Thoracic aorta (tissue), 2 donors: ENCODE data around the gene ARL4C. TPM values are rescaled to one million over a fixed set of nuclear protein-coding genes. Genes with fewer than 3 reads are reported as not detected.

Experiments used
- ATAC-seq: fragments of 150-250 bp; one replicate; pipeline ENCODE4 v1.8.0; 2017; ENCODE audit warnings: low read depth; ENCODE audit not compliant: insufficient number of reproducible peaks, low FRiP score
- DNase-seq: peaks from one replicate; pipeline ENCODE4 v3.0.0-alpha.2; 2020; ENCODE audit warnings: low spot score
- H3K27ac ChIP-seq, 2 donors: fragments of 200-600 bp; sonication (generic); 1 replicate in 1 of 2; 2 replicates in 1 of 2; pipeline ENCODE4 v1.5.1; 2016; ENCODE audit warnings: mild to moderate bottlenecking in 2 of 2, moderate library complexity in 2 of 2
- H3K27me3 ChIP-seq: fragments of 200-600 bp; sonication (generic); replicated peaks from 2 replicates; pipeline ENCODE4 v1.6.0; 2016; ENCODE audit warnings: mild to moderate bottlenecking; ENCODE audit not compliant: insufficient read depth
- H3K36me3 ChIP-seq: fragments of 200-600 bp; sonication (generic); one replicate; pipeline ENCODE4 v1.5.1; 2016
- H3K4me1 ChIP-seq, 2 donors: fragments of 200-600 bp; sonication (generic); 1 replicate in 1 of 2; 2 replicates in 1 of 2; pipeline versions ENCODE4 v1.5.1 to v1.6.0; 2016; ENCODE audit warnings: low read depth in 2 of 2, mild to moderate bottlenecking in 1 of 2; ENCODE audit not compliant: control insufficient read depth in 1 of 2
- H3K4me3 ChIP-seq: fragments of 200-600 bp; sonication (generic); 2 replicates; pipeline ENCODE4 v1.5.1; 2016; ENCODE audit warnings: mild to moderate bottlenecking
- H3K9me3 ChIP-seq: fragments of 200-600 bp; sonication (generic); 2 replicates; pipeline ENCODE4 v1.5.1; 2016
- CTCF ChIP-seq: fragments of 200-600 bp; sonication (generic); IDR thresholded peaks from one replicate; pipeline ENCODE4 v1.5.1; 2019; ENCODE audit warnings: antibody characterized with exemption
- total RNA-seq, 2 donors: library from RNA; depleted of rRNA; stranded (reverse); fragments of >200 nt; gene quantifications; one replicate each; pipeline versions ENCODE4 v1.1.0 to v1.2.3, GENCODE V29; 2016

The ARL4C gene
- total RNA-seq, 2 donors from 2014 or later, result 18.2 to 22.9 TPM

GRCh38 chr2:234514099-234514498, 17.2 kb upstream of the ARL4C start:
- no peaks in the 10 kb centered on the region for H3K4me1 ChIP-seq
- no peak overlapping the region for H3K27ac ChIP-seq
- no peak overlapping the region for H3K4me3 ChIP-seq
- no peaks in the 10 kb centered on the region for H3K36me3 ChIP-seq
- ATAC-seq (no peak), DNase-seq (no peak)
- no peaks in the 10 kb centered on the region for H3K27me3 ChIP-seq
- no peak for TF ChIP-seq CTCF
- H3K9me3 ChIP-seq, result no peaks in the 10 kb centered on the region

- no peaks in the 10 kb centered on the region for H3K27me3 ChIP-seq
Observed at GRCh38 chr2:234512884-234513669, 16.2 kb upstream of the ARL4C start.

GRCh38 chr2:234502919-234503285, 6.0 kb upstream of the ARL4C start:
- DNase-seq (no peak), ATAC-seq (no peak)
- Histone ChIP-seq H3K9me3 (no peaks in the 10 kb centered on the region), H3K4me1 (no peaks in the 10 kb centered on the region), H3K4me3 (no peak overlapping the region), H3K36me3 (no peaks in the 10 kb centered on the region), H3K27ac (no peak overlapping the region), H3K27me3 (no peaks in the 10 kb centered on the region)
- TF ChIP-seq CTCF, result no peak

More at GRCh38 chr2:234512884-234513669, 16.2 kb upstream of the ARL4C start:
- ATAC-seq, result no peak
- Histone ChIP-seq H3K36me3 (no peaks in the 10 kb centered on the region), H3K4me3 (no peak overlapping the region), H3K27ac (no peak overlapping the region), H3K9me3 (no peaks in the 10 kb centered on the region), H3K4me1 (no peaks in the 10 kb centered on the region)
- TF ChIP-seq CTCF, result no peak
- no peak for DNase-seq

- H3K4me1 ChIP-seq, result no peaks in the 10 kb centered on the region
- no peaks in the 10 kb centered on the region for H3K9me3 ChIP-seq
- no peak for TF ChIP-seq CTCF
- DNase-seq (no peak), ATAC-seq (no peak)
- H3K27ac ChIP-seq, result no peak overlapping the region
- no peaks in the 10 kb centered on the region for H3K36me3 ChIP-seq
- H3K4me3 ChIP-seq, result no peak overlapping the region
- no peaks in the 10 kb centered on the region for H3K27me3 ChIP-seq
Observed at GRCh38 chr2:234502285-234502918, 5.5 kb upstream of the ARL4C start.

GRCh38 chr2:234500394-234501006, 3.6 kb upstream of the ARL4C start:
- Histone ChIP-seq H3K36me3 (no peaks in the 10 kb centered on the region), H3K27ac (no peak overlapping the region), H3K27me3 (no peaks in the 10 kb centered on the region), H3K4me1 (peaks cover 0 to 8% of the 10 kb centered on the region in 2 donors), H3K4me3 (no peak overlapping the region), H3K9me3 (no peaks in the 10 kb centered on the region)
- DNase-seq (no peak), ATAC-seq (no peak)
- TF ChIP-seq CTCF, result no peak
